IPS-11a (cell line): ENCODE measurements around the gene LRRC47.

Source experiments
- H3K4me3 ChIP-seq: one replicate; pipeline ENCODE4 v1.5.1; 2013; ENCODE audit warnings: low read depth, low read length, control low read depth

LRRC47 gene

GRCh38 chr1:3772715-3773571 lies 23.4 kb downstream of the LRRC47 start, which contains the start of gene SMIM1:
TSS of gene SMIM1 (plus strand) at chr1:3772749. CDS start at chr1:3775374, 2,625 bp downstream.
- H3K4me3 ChIP-seq, result peak within 1 kb of the TSS; percentile 43

- peak overlapping the region; percentile 43 for H3K4me3 ChIP-seq
Measured at GRCh38 chr1:3772027-3772714, 24.1 kb downstream of the LRRC47 start.

DNA sequence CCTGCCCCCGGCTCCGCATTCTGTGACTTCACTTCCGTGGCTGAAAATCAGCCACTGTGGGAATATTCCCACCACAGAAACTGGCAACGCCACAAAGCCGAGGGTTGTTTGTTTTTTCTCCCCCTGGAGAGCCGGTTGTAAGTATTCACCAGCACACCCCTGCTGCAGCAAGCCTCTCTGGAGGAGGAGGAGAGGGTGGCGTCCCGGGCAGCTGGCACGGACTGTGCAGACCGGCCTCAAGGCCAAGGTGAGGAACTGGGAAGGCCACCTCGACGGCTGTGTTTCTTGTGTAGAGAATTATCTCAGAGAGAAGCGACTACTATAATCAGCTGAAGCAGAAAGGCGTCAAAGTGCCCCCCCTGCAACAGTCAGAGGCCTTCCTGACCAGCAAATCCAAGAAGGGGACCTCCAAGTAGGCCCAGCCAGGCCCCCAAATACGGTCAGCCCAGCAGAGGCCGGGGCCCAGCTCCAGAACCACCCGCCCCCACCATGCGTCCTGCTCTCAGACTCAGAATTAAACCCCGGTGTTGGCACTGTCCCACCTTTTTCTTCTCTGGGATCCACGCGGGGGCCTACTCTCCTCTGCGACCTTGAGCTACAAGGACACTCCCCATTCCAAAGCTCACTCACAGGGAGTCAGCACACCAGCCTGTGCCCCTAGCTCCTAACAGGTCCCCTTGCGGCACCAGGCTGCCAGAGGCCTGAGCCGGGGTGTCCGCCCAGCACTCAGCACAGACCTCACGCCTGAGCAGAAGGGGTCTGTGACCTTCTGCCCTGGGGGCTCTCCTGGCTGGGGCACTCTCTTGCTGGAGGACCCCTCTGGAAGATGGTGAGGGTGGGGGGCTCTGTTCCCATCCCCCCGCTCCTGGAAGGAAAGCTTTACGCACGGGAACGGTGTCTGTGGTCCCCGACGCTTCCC lies 24.9 kb downstream of the LRRC47 start:
- peak overlapping the region; percentile 43 for H3K4me3 ChIP-seq

DNA sequence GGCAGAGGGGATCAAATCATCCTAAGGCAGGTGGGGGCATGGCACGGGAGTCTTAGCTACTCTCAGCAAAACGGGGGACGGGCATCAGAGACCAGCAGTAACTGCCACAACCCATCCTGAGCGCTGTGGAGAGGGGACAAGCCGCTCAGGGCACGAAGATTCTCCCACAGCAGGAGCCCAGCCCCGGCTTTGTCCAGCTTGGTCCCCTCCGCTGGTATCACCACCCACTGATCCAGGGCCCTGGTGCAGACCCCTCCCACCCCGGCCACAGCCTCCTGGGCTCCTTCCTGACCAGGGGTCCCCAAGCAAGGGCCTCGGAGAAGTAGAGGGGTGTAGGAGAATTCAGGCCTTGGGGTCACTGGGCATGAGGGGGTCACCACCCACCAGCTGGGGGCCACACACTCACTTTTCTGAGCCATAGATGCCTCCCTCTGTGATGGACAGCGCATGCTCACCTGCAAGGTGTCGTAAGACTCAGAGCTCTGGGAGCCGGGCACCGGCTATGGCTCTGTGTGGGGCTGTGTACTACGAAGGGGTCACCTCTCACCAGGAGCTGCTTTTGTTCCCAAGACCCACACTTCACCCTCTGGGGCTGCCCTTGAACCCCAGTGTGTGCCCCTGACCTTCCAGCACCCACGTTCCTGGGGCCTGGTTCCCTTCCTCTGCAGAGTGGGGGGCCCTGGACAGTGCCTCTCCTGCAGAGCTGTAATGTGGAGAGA lies 26.1 kb downstream of the LRRC47 start:
- no peak overlapping the region for H3K4me3 ChIP-seq

DNA sequence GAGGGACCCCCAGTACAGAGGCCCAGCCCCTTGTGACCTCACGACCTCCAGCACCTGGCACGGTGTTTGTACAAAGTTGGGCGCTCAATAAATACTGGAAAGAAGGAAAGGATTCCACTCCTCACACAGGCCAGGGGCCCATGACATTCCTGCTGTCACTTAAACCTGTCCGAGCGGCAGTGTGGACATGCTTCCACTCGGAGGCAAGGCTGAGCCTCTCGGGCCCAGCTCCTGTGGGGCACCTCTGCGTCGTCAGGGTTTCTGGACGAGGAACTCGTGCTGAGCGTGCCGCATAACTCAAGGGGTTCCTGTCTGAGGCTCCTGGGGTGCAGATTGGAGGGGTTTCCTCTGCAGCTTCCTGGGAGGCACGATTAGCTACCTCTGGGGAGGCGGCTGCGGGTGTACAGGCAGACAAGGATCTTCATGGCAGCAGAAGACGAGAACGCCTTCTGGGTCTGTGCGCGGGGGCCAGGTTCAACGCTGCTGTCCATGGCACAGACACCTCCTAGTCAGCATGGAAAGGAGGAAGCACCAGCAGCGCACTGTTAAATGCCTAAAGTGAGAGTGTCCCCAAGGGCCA lies 27.4 kb downstream of the LRRC47 start:
- H3K4me3 ChIP-seq, result no peak overlapping the region

DNA sequence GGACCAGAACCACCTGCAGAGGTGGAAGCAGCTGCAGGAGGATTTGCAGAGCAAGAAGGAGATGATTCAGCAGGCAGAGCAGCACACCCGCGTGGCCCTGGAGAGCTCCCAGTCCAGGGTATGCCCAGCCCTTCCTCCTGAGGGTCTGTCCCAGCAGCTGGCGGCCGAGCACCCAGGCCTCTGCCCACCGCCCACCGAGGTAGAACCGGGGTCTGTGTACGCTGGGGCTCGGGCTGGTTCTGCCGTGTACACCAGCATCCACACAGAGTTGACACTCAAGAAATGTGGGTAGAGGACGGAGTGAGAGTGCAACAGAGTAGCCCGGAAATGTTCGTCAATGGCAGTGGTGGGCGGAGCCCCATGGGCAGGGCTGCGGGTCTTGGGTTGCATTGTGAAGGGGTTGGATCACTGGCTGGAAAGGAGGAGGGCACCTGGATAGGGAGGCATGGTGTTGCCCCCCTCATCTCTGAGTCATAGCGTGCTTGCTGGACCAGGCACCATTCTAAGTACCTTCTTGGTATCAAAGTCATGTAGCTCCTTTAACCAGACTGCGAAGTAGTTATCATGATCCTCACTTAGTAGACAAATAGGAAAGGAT lies 28.9 kb downstream of the LRRC47 start:
- H3K4me3 ChIP-seq, result no peak overlapping the region

GRCh38 chr1:3763351-3764125 lies 32.8 kb downstream of the LRRC47 start:
- H3K4me3 ChIP-seq, result no peak overlapping the region

GRCh38 chr1:3762873-3763228 lies 33.4 kb downstream of the LRRC47 start:
- H3K4me3 ChIP-seq, result no peak overlapping the region

- no peak overlapping the region for H3K4me3 ChIP-seq
Measured at GRCh38 chr1:3762151-3762872, 34.0 kb downstream of the LRRC47 start.

GRCh38 chr1:3761296-3762010 lies 34.8 kb downstream of the LRRC47 start:
- H3K4me3 ChIP-seq, result no peak overlapping the region

GRCh38 chr1:3759796-3760195 lies 36.5 kb downstream of the LRRC47 start:
- no peak overlapping the region for H3K4me3 ChIP-seq

- H3K4me3 ChIP-seq, result no peak overlapping the region
Measured at GRCh38 chr1:3759164-3759563, 37.1 kb downstream of the LRRC47 start.

DNA sequence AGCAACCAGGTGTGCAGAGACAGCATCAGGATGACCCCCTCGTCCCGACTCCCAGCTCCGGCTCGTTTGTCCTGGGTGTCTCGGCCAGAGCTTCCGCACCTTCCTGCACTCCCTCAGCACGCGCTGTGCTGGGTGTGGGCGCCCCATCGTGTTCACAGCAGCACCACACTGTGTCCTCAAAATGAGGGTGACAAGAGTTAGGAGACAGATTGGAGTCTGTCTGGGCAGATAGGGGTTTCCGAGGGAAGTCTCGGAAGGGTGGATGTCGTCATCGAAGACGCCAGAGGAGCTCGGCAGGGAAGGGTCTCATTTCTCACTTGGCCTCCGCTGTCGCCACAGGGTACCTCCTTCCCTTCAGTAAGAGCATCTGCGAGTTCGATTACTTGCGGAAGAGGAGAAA lies 39.9 kb downstream of the LRRC47 start:
- H3K4me3 ChIP-seq, result no peak overlapping the region

DNA sequence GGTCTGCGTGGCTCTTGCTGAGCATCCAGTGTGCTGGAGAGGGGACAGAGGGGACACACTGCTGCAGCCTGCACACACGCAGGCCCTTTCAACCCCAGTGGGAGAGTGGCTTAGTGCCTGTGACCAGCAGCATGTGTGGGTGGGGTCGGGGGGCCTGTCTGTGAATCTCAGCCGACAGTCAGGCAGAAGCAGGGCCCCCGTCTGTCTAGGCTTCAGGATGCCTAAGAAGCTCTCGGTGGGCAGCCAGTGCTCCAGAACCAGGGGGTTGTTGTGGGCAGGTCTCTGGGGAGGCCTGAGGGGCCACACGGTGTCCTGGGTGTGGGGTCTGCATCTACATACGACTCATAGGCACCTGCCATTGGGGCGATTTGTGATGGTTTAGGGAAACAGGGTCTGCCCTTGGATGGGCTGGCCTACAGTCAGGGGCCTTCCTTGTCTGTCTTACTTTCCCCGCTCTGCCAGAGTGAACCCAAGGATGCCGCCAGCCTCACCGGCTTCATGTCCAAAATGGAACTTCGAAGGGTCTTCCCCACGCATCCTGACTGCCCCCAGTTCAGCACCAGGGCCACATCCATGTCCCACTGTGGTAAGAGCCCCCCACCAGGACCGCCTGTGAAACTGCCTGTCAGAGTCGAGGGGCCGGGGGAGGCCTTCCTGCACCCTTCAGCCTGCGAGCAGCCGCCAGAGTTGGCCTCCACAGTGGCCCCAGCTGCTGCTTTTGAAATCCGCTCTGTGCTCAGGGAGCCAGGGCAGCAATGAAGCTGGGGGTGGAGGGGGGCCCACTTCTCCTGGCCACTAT lies 42.4 kb downstream of the LRRC47 start:
- no peak overlapping the region for H3K4me3 ChIP-seq

GRCh38 chr1:3752400-3752945 lies 43.8 kb downstream of the LRRC47 start, which contains the start of gene CCDC27:
TSS of gene CCDC27 (plus strand) at chr1:3752450. CDS start at chr1:3752482, 32 bp downstream.
- no peak within 1 kb of the TSS for H3K4me3 ChIP-seq

GRCh38 chr1:3750741-3751140 lies 45.6 kb downstream of the LRRC47 start:
- H3K4me3 ChIP-seq, result no peak overlapping the region

GRCh38 chr1:3749512-3749911 lies 46.8 kb downstream of the LRRC47 start:
- H3K4me3 ChIP-seq, result no peak overlapping the region
